ENCODE results near the gene EVC2. TPM values are rescaled to one million over a fixed set of nuclear protein-coding genes. Genes with fewer than 3 reads are reported as not detected.

The EVC2 gene
- total and polyA plus RNA-seq, 2 donors (not counting 1 experiment from before 2014, with no cell fraction given) = 1.1 TPM; not detected in 1

GRCh38 chr4:5734853-5735252 lies 26.5 kb upstream of the EVC2 start:
- no peak for ATAC-seq (ENCODE audit: low read depth)
- H3K9me3 Mint-ChIP-seq (ENCODE audit: insufficient read depth) = no peaks in the 10 kb centered on the region
- POLR2A ChIA-PET = no interaction called here

DNA sequence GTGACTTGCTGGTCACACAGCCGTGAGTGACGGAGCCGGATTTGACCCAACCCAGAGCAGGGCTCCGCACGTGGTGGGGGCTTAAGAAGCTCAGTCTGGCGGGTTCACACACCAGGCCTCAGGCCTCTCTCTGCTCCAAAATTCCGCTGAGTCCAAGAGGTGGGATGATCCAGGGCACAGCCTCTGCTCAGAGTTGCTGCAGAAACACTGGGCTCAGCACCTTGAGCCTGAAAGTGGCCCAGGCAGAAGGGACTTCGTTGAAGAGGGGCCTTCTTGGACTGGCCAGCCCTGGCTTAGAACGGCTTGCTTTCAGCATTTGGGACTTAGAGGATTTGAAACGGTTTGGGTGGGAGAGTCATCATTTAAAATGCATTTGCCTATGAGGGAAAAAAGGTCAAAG lies 23.8 kb upstream of the EVC2 start:
- Histone ChIP-seq H3K4me3 (ENCODE audit: control extremely low read depth in 1 of 5, extremely low read depth in 1 of 5, insufficient read depth in 1 of 5, low read depth in 2 of 5, low read length in 4 of 5) (no peak overlapping the region), H3K9ac (ENCODE audit: low read length) (no peak overlapping the region), H3K27ac (ENCODE audit: low read length in 2 of 2) (no peak overlapping the region), H3K27me3 (replicated peaks in 1 of 4; ENCODE audit: control extremely low read depth in 1 of 4, control insufficient read depth in 3 of 4, insufficient read depth in 4 of 4, low read length in 3 of 4) (no peaks in the 10 kb centered on the region), H3K4me1 (ENCODE audit: control insufficient read depth in 2 of 2, insufficient read depth in 2 of 2, low read length in 2 of 2) (no peaks in the 10 kb centered on the region), H3K36me3 (replicated peaks in 1 of 2; ENCODE audit: control extremely low read depth in 1 of 2, control insufficient read depth in 1 of 2, extremely low read depth in 1 of 2, insufficient read depth in 2 of 2, low read length in 1 of 2) (no peaks in the 10 kb centered on the region), H2AFZ (ENCODE audit: insufficient read depth, low read depth, low read length, poor library complexity, severe bottlenecking) (no peak overlapping the region), H3K9me3 (ENCODE audit: control extremely low read depth in 1 of 3, control insufficient read depth in 2 of 3, insufficient read depth in 1 of 3, low read length in 2 of 3) (no peaks in the 10 kb centered on the region), H3K79me2 (ENCODE audit: control insufficient read depth, insufficient read depth, low read length) (no peaks in the 10 kb centered on the region), H3K4me2 (replicated peaks; ENCODE audit: low read depth, low read length, poor library complexity, severe bottlenecking) (no peak overlapping the region), H4K20me1 (ENCODE audit: control insufficient read depth, insufficient read depth, low read length, poor library complexity, severe bottlenecking) (no peaks in the 10 kb centered on the region)
- no peak overlapping the region for H3K27ac Mint-ChIP-seq
- TF ChIP-seq CTCF (IDR thresholded peaks at IDR 0.05) = no peak
- TF ChIP-seq EZH2 (IDR thresholded peaks at IDR 0.05; ENCODE audit: borderline replicate concordance, insufficient read depth, low read depth, low read length, poor library complexity, severe bottlenecking) = no peak
- H3K9me3 Mint-ChIP-seq (ENCODE audit: insufficient read depth) = peaks cover 3% of the 10 kb centered on the region
- no peak overlapping the region for H3K4me3 Mint-ChIP-seq
- H3K27me3 Mint-ChIP-seq = peaks cover 3% of the 10 kb centered on the region
- DNase-seq = no peak
- no peaks in the 10 kb centered on the region for H3K4me1 Mint-ChIP-seq
- ATAC-seq (ENCODE audit: low read depth) = no peak
- 95% methylated on average over 9 of the region's 10 CpGs for WGBS (ENCODE audit: insufficient coverage)
- intact Hi-C loops (cut with micrococcal nuclease) = no loop called here
- ChIA-PET CTCF (no interaction called here), POLR2A (no interaction called here)

More at GRCh38 chr4:5734853-5735252, 26.5 kb upstream of the EVC2 start:
- 100% methylated on average over 5 of the region's 5 CpGs for WGBS (ENCODE audit: insufficient coverage)
- H3K27ac ChIP-seq (ENCODE audit: low read length in 2 of 2) = no peak overlapping the region
- Mint-ChIP-seq H3K4me3 (no peak overlapping the region), H3K27me3 (peaks cover 3% of the 10 kb centered on the region), H3K4me1 (no peaks in the 10 kb centered on the region), H3K27ac (no peak overlapping the region)
- no peak overlapping the region for H3K4me3 ChIP-seq (ENCODE audit: control extremely low read depth in 1 of 5, extremely low read depth in 1 of 5, insufficient read depth in 1 of 5, low read depth in 2 of 5, low read length in 4 of 5)
- no peak overlapping the region for H3K4me2 ChIP-seq (replicated peaks; ENCODE audit: low read depth, low read length, poor library complexity, severe bottlenecking)
- TF ChIP-seq EZH2 (IDR thresholded peaks at IDR 0.05; ENCODE audit: borderline replicate concordance, insufficient read depth, low read depth, low read length, poor library complexity, severe bottlenecking) (no peak), CTCF (IDR thresholded peaks at IDR 0.05) (no peak)
- no peaks in the 10 kb centered on the region for H3K36me3 ChIP-seq (replicated peaks in 1 of 2; ENCODE audit: control extremely low read depth in 1 of 2, control insufficient read depth in 1 of 2, extremely low read depth in 1 of 2, insufficient read depth in 2 of 2, low read length in 1 of 2)
- no peaks in the 10 kb centered on the region for H3K4me1 ChIP-seq (ENCODE audit: control insufficient read depth in 2 of 2, insufficient read depth in 2 of 2, low read length in 2 of 2)
- CTCF ChIA-PET = no interaction called here
- H2AFZ ChIP-seq (ENCODE audit: insufficient read depth, low read depth, low read length, poor library complexity, severe bottlenecking) = no peak overlapping the region
- H3K9me3 ChIP-seq (ENCODE audit: control extremely low read depth in 1 of 3, control insufficient read depth in 2 of 3, insufficient read depth in 1 of 3, low read length in 2 of 3) = no peaks in the 10 kb centered on the region
- no peak for DNase-seq
- H3K27me3 ChIP-seq (replicated peaks in 1 of 4; ENCODE audit: control extremely low read depth in 1 of 4, control insufficient read depth in 3 of 4, insufficient read depth in 4 of 4, low read length in 3 of 4) = no peaks in the 10 kb centered on the region
- H3K79me2 ChIP-seq (ENCODE audit: control insufficient read depth, insufficient read depth, low read length) = no peaks in the 10 kb centered on the region
- no peak overlapping the region for H3K9ac ChIP-seq (ENCODE audit: low read length)
- intact Hi-C loops (cut with micrococcal nuclease) = no loop called here
- H4K20me1 ChIP-seq (ENCODE audit: control insufficient read depth, insufficient read depth, low read length, poor library complexity, severe bottlenecking) = no peaks in the 10 kb centered on the region
